GM12801 (cell line): ENCODE results near the gene CREBRF.

Experiments
- CTCF ChIP-seq: IDR thresholded peaks from one replicate; pipeline ENCODE4 v1.5.1; 2011; ENCODE audit warnings: control low read depth; ENCODE audit not compliant: insufficient read length; ENCODE audit errors: extremely low read depth

The CREBRF gene

GRCh38 chr5:173028811-173029327, 27.3 kb upstream of the CREBRF start:
- no peak for TF ChIP-seq CTCF

- no peak for TF ChIP-seq CTCF
Observed at GRCh38 chr5:173029499-173029921, 26.6 kb upstream of the CREBRF start.

- no peak for TF ChIP-seq CTCF
Observed at GRCh38 chr5:173032730-173033129, 23.4 kb upstream of the CREBRF start.

- no peak for TF ChIP-seq CTCF
Observed at GRCh38 chr5:173033923-173034322, 22.2 kb upstream of the CREBRF start.

- TF ChIP-seq CTCF = no peak
Observed at GRCh38 chr5:173035904-173036707, 20.0 kb upstream of the CREBRF start.

GRCh38 chr5:173039188-173039587, 17.0 kb upstream of the CREBRF start:
- no peak for TF ChIP-seq CTCF

GRCh38 chr5:173039964-173040363, 16.2 kb upstream of the CREBRF start:
- TF ChIP-seq CTCF = no peak
